Measurements from ENCODE around the gene ACOT13.
"Not testable (repeated sequence)": the region's sequence is repeated elsewhere in the genome, so short reads cannot be mapped to it uniquely, and the experiment has no call there.

The ACOT13 gene

GRCh38 chr6:24668997-24669361 is 2.1 kb downstream of the ACOT13 start:
- TF ChIP-seq POLR2A (IDR thresholded peaks at IDR 0.05; ENCODE audit: low read depth, low read length) = no peak
- no peak for FAIRE-seq

GRCh38 chr6:24670492-24670891 is 3.6 kb downstream of the ACOT13 start:
- not testable (repeated sequence) for FAIRE-seq; DNase-seq (ENCODE audit: insufficient read length, low spot score)

More at GRCh38 chr6:24668997-24669361, 2.1 kb downstream of the ACOT13 start:
- no peak for DNase-seq (ENCODE audit: insufficient read length, low spot score)

- not testable (repeated sequence) for DNase-seq (ENCODE audit: insufficient read length, low spot score); FAIRE-seq
Measured at GRCh38 chr6:24671077-24671476, 4.2 kb downstream of the ACOT13 start.

DNA sequence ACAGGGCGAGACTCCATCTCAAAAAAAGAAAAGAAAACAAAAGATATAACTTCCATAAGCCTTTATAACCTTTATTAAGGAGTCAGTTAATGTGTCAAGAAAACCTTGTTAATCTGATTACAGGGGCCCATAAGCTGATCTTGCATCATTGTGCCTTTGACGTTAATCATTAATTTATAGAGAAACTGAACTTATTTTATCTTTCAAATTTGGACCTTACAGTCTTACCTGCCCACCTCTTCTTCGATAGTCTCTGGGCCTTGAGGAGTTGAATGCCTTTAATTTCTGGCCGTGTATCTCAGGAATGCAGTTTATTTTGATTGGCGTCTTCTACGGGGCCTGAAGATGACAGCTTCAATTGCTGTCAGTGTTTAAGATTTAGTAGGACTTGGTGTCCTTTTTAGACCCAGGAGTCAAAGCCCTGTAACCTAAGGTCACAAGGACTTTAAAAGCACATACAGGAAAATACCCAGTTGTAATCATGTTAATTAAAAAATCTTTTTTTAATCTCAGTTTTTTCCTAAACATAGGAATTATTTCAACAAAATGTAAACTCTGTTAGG is 5.8 kb downstream of the ACOT13 start:
- no peak for TF ChIP-seq POLR2A (IDR thresholded peaks at IDR 0.05; ENCODE audit: low read depth, low read length)
- FAIRE-seq = no peak
- no peak for DNase-seq (ENCODE audit: insufficient read length, low spot score)

DNA sequence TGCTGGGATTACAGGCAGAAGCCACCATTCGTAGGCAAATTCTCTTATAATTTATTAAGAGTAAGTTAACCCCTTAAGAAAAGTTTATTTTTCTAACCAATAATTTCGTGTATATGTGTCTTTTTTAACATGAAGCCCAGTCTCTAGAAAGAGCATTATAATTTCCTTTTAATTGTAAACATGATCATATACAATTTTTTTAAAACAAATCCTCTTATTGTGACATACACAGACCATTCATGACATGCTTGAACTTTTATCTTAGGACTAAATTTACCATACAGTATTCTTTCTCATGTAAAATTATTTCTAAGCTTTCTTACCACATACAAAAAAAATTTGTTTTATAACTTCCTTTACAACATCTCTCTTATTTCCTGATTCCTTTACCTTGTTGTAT is 6.7 kb downstream of the ACOT13 start:
- TF ChIP-seq POLR2A (IDR thresholded peaks at IDR 0.05; ENCODE audit: low read depth, low read length) = no peak
- DNase-seq (ENCODE audit: insufficient read length, low spot score) (no peak), FAIRE-seq (no peak)

DNA sequence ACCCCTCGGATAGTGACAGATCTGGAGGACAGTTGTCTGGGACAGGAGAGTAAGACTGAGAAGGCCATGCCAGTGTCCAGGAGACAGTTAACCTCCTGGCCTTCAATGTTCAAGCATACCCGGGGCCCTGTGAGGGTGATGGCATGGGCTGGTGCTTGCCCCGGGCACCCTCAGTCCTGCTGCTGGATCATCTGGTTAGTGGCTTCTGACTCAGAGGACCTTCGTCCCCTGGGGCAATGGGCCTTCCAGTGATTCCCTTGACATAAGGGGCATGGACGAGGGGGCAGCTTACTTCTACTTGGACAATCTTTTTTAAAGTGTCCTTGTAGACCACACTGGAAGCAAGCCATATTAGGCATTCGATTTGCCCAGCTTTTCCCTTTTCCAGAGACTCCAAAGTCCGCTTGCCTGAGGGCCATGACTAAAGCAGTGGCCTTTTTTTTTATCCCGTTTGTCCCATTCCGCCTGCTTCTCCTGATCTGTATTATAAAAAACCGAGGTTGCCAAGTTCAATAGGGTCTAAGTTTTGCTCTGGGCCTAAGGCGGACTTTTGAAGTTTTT is 12.0 kb downstream of the ACOT13 start:
- FAIRE-seq; DNase-seq (ENCODE audit: insufficient read length, low spot score): not testable (repeated sequence)

DNA sequence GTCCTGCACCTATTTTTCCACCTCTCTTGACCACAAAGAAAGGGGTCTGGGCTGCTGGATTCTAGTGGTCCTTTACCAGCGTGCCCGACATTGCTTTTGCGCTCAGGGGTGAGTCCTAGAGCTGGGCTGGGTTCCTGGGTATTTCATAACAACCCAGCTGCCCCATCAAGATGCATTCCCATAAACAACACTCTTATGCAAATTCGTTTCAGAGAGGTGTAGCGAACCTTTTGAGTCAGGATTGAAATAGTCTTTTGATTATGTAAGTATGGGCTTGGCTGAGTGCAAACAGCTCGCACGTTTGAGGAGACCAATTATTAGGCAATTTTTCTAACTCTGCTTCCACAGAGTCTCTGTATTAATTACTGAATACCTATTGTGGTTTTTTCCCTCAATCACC is 13.7 kb downstream of the ACOT13 start:
- DNase-seq (ENCODE audit: insufficient read length, low spot score) (no peak), FAIRE-seq (no peak)
- no peak for TF ChIP-seq POLR2A (IDR thresholded peaks at IDR 0.05; ENCODE audit: low read depth, low read length)

GRCh38 chr6:24683297-24684296 is 16.7 kb downstream of the ACOT13 start:
- no peak for TF ChIP-seq POLR2A (IDR thresholded peaks at IDR 0.05; ENCODE audit: low read depth, low read length)

DNA sequence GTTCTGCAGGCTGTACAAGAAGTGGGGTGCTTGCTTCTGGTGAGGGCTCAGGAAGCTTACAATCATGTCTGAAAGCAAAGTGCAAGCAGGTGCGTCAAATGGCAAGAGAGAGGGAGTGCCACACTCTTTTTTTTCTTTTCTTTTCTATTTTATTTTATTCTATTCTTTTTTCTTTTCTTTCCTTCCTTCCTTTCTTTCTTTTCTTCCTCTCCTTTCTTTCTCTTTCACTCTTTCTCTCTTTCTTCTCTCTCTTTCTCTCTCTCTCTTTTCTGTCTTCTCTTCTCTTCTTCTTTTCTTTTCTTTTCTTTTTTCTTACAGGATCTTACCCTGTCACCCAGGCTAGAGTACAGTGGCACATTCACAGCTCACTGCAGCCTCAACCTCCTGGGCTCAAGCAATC is 19.5 kb downstream of the ACOT13 start:
- DNase-seq (ENCODE audit: insufficient read length, low spot score) (no peak), FAIRE-seq (no peak)
- TF ChIP-seq POLR2A (IDR thresholded peaks at IDR 0.05; ENCODE audit: low read depth, low read length) = no peak

More at GRCh38 chr6:24683297-24684296, 16.7 kb downstream of the ACOT13 start:
- DNase-seq (ENCODE audit: insufficient read length, low spot score) (no peak), FAIRE-seq (no peak)

DNA sequence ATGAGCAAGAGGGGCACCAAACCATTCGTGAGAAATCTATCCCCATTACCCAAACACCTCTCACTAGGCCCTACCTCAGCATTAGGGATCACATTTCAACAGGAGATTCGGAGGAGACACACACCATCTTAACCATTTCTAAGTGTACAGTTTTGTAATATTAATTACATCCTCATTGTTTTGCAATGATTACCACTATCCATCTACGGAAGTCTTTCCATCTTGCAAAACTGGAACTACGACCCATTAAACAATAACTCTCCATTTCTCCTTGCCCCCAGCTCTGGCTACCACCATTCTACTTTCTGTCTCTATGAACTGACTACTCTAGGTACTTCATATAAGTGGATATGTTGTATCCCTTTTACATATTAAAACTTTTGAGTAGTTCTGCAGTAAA is 20.1 kb downstream of the ACOT13 start:
- FAIRE-seq (no peak), DNase-seq (ENCODE audit: insufficient read length, low spot score) (no peak)
- no peak for TF ChIP-seq POLR2A (IDR thresholded peaks at IDR 0.05; ENCODE audit: low read depth, low read length)

DNA sequence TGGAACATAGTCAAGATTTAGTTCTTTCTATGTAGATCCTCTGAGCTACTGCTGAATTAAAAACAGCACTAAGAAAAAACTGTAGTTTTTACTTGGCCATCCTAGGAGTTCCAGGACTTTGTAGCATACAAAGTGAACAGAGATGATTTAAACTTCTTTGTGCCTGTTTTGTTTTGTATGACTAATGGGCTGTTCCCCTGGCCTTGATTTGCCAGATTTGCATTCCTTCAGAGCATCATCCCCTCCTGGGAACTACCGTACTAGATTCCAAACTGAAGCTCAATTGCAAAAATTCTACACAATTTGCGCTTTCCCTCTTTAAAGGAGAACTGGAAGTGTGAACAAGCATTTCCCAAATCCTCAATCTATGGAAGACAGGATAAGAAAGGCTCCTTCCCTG is 23.1 kb downstream of the ACOT13 start:
- no peak for DNase-seq (ENCODE audit: insufficient read length, low spot score)
- no peak for FAIRE-seq
- TF ChIP-seq POLR2A (IDR thresholded peaks at IDR 0.05; ENCODE audit: low read depth, low read length) = no peak

- DNase-seq (ENCODE audit: insufficient read length, low spot score) (no peak), FAIRE-seq (no peak)
- TF ChIP-seq POLR2A (IDR thresholded peaks at IDR 0.05; ENCODE audit: low read depth, low read length) = no peak
Measured at GRCh38 chr6:24690593-24690992, 23.7 kb downstream of the ACOT13 start.

GRCh38 chr6:24691550-24691949 is 24.7 kb downstream of the ACOT13 start:
- TF ChIP-seq POLR2A (IDR thresholded peaks at IDR 0.05; ENCODE audit: low read depth, low read length) = no peak
- no peak for DNase-seq (ENCODE audit: insufficient read length, low spot score)
- FAIRE-seq = no peak

- no peak for FAIRE-seq
Measured at GRCh38 chr6:24692003-24692402, 25.1 kb downstream of the ACOT13 start.

GRCh38 chr6:24692415-24692814 is 25.5 kb downstream of the ACOT13 start:
- no peak for FAIRE-seq
- no peak for TF ChIP-seq POLR2A (IDR thresholded peaks at IDR 0.05; ENCODE audit: low read depth, low read length)
- DNase-seq (ENCODE audit: insufficient read length, low spot score) = no peak

More at GRCh38 chr6:24692003-24692402, 25.1 kb downstream of the ACOT13 start:
- no peak for DNase-seq (ENCODE audit: insufficient read length, low spot score)
- TF ChIP-seq POLR2A (IDR thresholded peaks at IDR 0.05; ENCODE audit: low read depth, low read length) = no peak
